Astrocyte (in vitro differentiated cells and primary cell): Measurements from ENCODE around the gene AP3B1.

ENCODE experiments used
- EZH2 ChIP-seq: IDR thresholded peaks from 2 replicates; pipeline ENCODE4 v1.6.1; 2012; ENCODE audit warnings: mild to moderate bottlenecking, low read length, inconsistent platforms; ENCODE audit not compliant: insufficient read depth
- TF ChIP-seq, protein P1 (sequence below): IDR thresholded peaks from 2 replicates; pipeline ENCODE4 v1.5.1; 2011; ENCODE audit warnings: low read depth, mild to moderate bottlenecking, inconsistent platforms, low read length, moderate library complexity; ENCODE audit not compliant: insufficient read depth

DNA sequence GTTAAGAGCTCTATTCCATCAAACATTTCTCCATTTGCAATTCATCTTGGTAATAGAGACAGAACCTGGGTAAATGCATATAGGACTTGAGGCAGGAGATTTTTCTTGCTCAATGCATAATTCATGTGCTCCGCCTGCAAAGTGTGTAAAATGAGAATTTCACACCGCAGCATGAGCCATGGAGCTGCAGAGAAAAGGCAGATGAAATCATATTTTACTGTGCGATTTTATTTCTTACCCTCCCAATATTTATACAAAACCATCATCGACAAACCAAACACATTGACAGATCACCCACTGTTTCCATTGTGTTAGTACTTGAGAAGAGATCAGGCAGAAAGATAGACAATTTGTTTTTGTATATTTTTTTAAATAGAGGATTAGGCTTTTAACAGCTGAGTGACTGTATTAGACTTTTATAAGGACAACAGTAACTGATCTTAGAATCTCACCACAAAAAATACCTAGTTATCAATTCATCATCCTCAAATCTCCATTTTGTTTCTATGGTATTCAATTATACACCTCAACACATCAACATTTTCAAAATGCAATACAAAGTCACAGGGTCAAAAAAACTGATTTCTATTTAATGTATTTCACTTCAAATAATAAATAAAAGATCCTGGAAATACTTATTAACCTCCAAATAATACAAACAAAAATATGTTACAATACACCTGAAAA lies 191.1 kb downstream of the AP3B1 start:
- TF ChIP-seq, protein P1, sequence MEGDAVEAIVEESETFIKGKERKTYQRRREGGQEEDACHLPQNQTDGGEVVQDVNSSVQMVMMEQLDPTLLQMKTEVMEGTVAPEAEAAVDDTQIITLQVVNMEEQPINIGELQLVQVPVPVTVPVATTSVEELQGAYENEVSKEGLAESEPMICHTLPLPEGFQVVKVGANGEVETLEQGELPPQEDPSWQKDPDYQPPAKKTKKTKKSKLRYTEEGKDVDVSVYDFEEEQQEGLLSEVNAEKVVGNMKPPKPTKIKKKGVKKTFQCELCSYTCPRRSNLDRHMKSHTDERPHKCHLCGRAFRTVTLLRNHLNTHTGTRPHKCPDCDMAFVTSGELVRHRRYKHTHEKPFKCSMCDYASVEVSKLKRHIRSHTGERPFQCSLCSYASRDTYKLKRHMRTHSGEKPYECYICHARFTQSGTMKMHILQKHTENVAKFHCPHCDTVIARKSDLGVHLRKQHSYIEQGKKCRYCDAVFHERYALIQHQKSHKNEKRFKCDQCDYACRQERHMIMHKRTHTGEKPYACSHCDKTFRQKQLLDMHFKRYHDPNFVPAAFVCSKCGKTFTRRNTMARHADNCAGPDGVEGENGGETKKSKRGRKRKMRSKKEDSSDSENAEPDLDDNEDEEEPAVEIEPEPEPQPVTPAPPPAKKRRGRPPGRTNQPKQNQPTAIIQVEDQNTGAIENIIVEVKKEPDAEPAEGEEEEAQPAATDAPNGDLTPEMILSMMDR, result no peak
- no peak for TF ChIP-seq EZH2
